ENCODE results near the gene PTPRD. TPM values are rescaled to one million over a fixed set of nuclear protein-coding genes. Genes with fewer than 3 reads are reported as not detected.

PTPRD gene
- total RNA-seq, 4 donors from 2014 or later: 0.78 to 11.7 (median 1.6) TPM

- ATAC-seq (no peak), DNase-seq (no peak)
- intact Hi-C loops (cut with DNase I; ENCODE audit: low total_unique reads): no loop called here
- TF ChIP-seq POLR2A (IDR thresholded peaks at IDR 0.05) (no peak), CTCF (IDR thresholded peaks at IDR 0.05 in 4 of 5, conservative IDR thresholded peaks at IDR 0.05 in 1 of 5) (no peak)
- no peak overlapping the region for H3K27ac ChIP-seq
- H3K9me3 ChIP-seq: no peaks in the 10 kb centered on the region
- H3K4me1 ChIP-seq: no peaks in the 10 kb centered on the region
- in situ Hi-C loops (cut with MboI; ENCODE audit: low sequenced_read_pairs in 4 of 4): no loop called here
- no peak overlapping the region for H3K4me3 ChIP-seq
- no peaks in the 10 kb centered on the region for H3K36me3 ChIP-seq
- no peaks in the 10 kb centered on the region for H3K27me3 ChIP-seq
Measured at GRCh38 chr9:8315211-8315610, 2297.6 kb downstream of the PTPRD start.

GRCh38 chr9:8309258-8309657 lies 2303.5 kb downstream of the PTPRD start:
- Histone ChIP-seq H3K27ac (no peak overlapping the region), H3K4me3 (no peak overlapping the region), H3K27me3 (no peaks in the 10 kb centered on the region), H3K9me3 (peaks cover 0 to 3% (median 0%) of the 10 kb centered on the region in 3 donors), H3K36me3 (no peaks in the 10 kb centered on the region), H3K4me1 (no peaks in the 10 kb centered on the region)
- intact Hi-C loops (cut with DNase I; ENCODE audit: low total_unique reads) (no loop called here), in situ Hi-C loops (cut with MboI; ENCODE audit: low sequenced_read_pairs in 4 of 4) (no loop called here)
- DNase-seq (no peak), ATAC-seq (no peak)
- TF ChIP-seq CTCF (IDR thresholded peaks at IDR 0.05 in 4 of 5, conservative IDR thresholded peaks at IDR 0.05 in 1 of 5) (no peak), POLR2A (IDR thresholded peaks at IDR 0.05) (no peak)

GRCh38 chr9:8304720-8305119 lies 2308.1 kb downstream of the PTPRD start:
- in situ Hi-C loops (cut with MboI; ENCODE audit: low sequenced_read_pairs in 4 of 4) (no loop called here), intact Hi-C loops (cut with DNase I; ENCODE audit: low total_unique reads) (no loop called here)
- H3K27ac ChIP-seq: no peak overlapping the region
- ATAC-seq (no peak), DNase-seq (no peak)
- no peaks in the 10 kb centered on the region for H3K27me3 ChIP-seq
- H3K9me3 ChIP-seq: peaks cover 0 to 3% (median 0%) of the 10 kb centered on the region in 3 donors
- H3K4me3 ChIP-seq: no peak overlapping the region
- H3K36me3 ChIP-seq: no peaks in the 10 kb centered on the region
- TF ChIP-seq CTCF (IDR thresholded peaks at IDR 0.05 in 4 of 5, conservative IDR thresholded peaks at IDR 0.05 in 1 of 5): no peak
- TF ChIP-seq POLR2A (IDR thresholded peaks at IDR 0.05): no peak
- H3K4me1 ChIP-seq: no peaks in the 10 kb centered on the region

GRCh38 chr9:8301296-8301695 lies 2311.5 kb downstream of the PTPRD start:
- Histone ChIP-seq H3K9me3 (no peaks in the 10 kb centered on the region), H3K4me1 (no peaks in the 10 kb centered on the region), H3K27ac (no peak overlapping the region), H3K36me3 (no peaks in the 10 kb centered on the region), H3K4me3 (no peak overlapping the region), H3K27me3 (no peaks in the 10 kb centered on the region)
- in situ Hi-C loops (cut with MboI; ENCODE audit: low sequenced_read_pairs in 4 of 4): no loop called here
- TF ChIP-seq POLR2A (IDR thresholded peaks at IDR 0.05): no peak
- TF ChIP-seq CTCF (IDR thresholded peaks at IDR 0.05 in 4 of 5, conservative IDR thresholded peaks at IDR 0.05 in 1 of 5): no peak
- DNase-seq (no peak), ATAC-seq (no peak)
- intact Hi-C loops (cut with DNase I; ENCODE audit: low total_unique reads): no loop called here

- no peak for DNase-seq
- no peaks in the 10 kb centered on the region for H3K4me1 ChIP-seq
- H3K36me3 ChIP-seq: no peaks in the 10 kb centered on the region
- no peak for ATAC-seq
- H3K27me3 ChIP-seq: no peaks in the 10 kb centered on the region
- H3K4me3 ChIP-seq: no peak overlapping the region
- intact Hi-C loops (cut with DNase I; ENCODE audit: low total_unique reads): no loop called here
- in situ Hi-C loops (cut with MboI; ENCODE audit: low sequenced_read_pairs in 4 of 4): no loop called here
- no peaks in the 10 kb centered on the region for H3K9me3 ChIP-seq
- TF ChIP-seq POLR2A (IDR thresholded peaks at IDR 0.05) (no peak), CTCF (IDR thresholded peaks at IDR 0.05 in 4 of 5, conservative IDR thresholded peaks at IDR 0.05 in 1 of 5) (no peak)
- H3K27ac ChIP-seq: no peak overlapping the region
Measured at GRCh38 chr9:8297047-8297446, 2315.8 kb downstream of the PTPRD start.
